Pons (tissue), 1 donor: Measurements from ENCODE around the gene CAPS.

Experiments
- DNase-seq: peaks from one replicate; pipeline ENCODE4 v3.0.0-alpha.2; 2016; ENCODE audit warnings: low spot score

The CAPS gene

DNA sequence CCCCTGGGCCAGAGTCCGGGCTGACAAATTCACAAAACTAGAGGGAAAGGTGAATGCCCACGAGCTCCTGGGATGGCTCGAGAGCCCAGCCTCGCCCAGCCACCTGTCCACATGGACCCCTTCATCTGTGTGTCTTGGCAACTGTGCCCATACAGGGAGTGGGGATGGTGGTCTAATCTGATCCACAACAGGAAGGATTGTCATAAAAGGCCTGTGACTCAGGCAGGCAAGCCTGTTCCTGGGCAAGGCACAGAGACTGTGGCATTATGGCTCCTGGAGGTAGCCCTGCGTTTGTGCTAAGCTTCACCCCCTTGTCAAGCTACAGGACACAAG, 20.0 kb downstream of the CAPS start:
- no peak for DNase-seq

DNA sequence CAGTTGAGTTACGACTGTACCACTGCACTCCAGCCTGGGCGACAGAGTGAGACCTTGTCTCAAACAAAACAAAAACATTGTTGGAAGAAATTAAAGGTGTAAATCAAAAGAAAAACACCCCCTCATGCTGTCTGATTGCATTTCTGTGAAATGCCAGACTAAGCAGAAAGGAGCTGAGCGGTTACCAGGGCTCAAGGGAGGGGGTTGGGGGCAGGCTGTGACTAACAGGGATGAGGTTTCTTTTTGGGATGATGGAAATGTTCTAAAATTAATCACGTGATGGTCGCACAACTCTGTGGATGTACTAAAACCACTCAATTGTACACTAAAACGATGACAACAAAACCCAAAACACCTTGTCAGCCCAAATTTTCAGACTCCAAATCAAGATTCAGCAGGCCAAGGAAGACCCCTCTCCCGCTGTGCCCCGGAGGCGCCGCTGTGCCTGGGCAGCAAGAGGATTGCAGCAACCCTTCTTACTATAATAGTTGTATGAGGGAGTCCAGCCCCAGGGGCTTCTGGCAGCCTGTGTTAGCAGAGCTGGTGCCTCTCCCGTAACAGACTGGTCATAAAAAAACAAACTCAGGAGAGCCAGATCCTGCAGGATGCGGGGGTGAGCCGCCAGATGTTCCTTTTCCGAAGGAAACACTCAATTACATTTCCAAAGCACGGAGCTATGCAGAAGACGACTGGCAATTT, 20.9 kb downstream of the CAPS start:
- DNase-seq = no peak

DNA sequence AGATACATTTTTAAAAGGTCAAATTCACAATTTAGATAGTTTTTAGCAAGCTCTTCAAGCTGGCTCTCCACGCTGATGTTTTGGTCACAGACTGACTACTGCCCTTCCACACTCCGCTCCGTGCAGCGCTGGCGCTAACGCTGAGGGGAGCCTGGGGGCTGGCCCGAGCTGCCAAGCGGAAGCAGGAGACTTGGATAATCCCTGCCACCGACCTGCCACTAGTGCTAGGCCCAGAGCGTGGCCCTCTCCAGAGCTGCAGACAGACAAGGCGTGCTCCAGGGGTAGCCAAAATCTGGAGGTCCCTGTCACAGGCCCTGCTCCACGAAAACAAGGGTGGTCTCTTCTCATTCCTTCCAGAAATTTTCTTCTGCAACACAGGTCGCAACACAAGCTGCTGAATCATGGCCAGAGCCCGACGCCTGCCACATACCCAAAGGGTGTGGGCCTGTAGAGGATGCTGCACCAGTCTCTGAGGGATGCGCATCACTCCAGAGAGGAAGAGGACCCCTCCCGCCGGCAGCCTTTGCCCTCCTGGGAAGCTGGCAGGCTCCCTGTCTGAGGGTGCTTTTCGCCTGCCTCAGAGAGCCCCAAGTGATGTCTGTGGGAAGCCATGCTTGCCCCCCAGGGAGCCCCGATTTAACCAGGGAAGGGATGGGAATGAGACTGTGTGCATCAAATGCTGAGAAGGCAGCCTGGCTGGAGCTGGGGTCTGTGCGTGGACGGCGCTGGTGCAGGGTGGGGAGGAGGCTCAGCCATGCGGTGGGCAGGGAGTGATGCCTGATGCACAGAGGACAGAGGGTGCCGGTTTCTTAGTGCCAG, 21.6 kb downstream of the CAPS start:
- no peak for DNase-seq

DNA sequence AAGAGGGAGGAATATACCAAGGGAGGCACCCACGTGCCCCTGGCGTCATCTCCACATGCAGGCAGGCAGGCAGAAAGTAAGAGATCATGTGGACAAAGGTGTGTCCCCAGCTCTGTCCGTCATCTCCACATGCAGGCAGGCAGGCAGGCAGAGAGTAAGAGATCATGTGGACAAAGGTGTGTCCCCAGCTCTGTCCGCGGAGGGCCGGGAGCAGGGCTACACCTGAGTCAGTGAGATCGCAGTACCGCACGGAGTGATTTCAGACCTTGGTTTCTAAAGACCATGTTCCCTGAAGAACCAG, 22.2 kb downstream of the CAPS start:
- no peak for DNase-seq

DNA sequence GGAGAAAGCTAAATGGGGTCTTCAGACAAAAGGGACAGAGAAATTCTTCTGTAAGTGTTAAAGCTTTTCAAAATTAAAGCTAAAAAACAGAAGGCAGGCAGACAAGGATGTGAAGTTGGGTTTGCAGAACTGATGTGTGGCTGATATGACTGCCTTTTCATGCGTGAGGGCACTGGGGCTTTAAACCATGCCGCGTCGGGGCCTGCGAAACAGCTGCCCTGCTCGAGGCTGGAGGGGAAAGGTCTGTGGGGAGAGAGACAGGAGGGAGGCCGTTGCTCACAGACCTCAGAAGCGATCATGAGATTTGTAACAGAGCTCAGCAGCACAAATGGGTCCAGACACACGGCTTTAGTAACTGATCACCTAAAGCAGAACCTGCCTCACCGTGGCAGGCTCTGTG, 23.5 kb downstream of the CAPS start:
- no peak for DNase-seq

DNA sequence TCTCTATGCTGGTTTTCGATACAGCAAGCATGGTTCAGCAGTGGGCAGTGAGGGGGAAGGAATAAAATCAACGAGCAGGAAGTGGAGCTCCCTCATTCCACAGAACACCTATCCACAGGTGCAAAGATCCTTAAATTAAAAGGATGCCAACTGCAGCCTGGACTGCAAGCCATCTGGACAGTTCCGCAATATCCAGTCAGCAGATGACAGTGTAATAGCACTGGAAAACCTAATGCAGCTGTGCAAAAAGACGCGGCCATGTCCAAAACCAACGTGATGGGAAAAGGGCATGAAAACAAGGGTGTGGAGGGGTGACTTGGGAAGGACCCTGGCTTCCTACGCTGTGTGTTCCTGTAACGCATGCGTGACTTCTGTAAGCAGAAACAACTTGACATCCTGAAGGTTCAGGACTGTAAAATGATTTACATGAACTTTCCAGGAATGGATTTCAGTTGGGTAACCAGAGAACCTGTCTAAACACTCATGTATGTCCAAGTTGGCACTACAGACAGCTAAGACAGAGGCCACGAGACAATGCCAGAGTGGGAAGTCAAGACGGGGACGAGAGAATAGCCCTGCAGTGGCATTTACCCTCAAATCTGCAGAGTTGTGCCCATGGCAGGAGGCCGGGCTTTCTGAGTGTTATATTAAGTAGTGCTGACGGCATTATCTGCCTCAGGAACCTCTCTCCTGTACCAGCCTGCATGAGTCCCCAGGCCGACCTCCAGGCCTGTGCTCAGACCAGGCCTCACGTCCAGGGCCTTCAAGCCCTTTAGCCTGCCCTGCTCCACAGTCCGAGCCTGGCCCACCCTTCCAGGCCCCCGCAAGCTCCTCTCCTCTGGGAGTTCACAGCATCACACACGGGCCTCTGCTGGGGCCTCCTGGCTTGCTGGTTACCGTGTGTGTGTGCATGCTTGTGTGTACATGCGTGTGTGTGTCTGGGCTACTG, 26.5 kb downstream of the CAPS start:
- no peak for DNase-seq

DNA sequence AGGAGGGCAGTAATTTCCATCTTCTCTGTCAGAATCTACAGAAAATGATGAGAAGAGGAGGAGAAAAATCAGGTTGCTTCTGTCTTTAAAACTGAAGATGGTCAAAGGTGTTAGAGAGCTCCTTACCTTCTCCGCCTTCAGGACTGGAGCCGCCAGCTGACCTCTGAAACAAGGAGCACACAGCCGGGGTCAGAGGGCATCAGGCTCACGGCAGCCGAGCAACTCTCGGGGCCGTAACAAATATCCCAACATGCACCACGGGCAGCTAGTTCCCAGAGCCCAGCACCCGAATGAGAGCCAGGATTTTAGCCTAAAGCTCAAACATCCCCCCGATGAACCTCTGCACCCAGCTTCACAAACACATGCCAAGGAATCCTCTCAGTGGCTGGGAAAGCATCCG, 27.6 kb downstream of the CAPS start:
- DNase-seq = no peak

DNA sequence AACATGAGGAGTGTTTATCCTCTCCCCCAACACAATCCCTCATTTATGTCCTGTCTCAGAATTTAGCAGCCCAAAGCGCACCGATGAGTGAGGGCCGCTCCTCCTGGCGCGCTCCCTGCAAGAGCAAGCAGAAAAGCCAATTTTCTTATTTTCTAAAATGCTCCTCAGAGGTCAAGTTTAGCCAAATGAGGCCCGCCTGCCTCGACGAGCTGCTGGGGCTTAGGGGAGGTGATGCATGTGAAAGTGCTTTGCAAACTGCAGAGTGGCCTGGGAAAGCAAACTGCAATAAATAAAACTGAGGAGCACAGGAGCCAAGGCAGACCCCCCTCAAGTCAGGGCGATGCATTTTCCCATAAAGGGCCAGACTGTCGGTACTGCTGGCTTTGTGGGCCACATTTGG, 29.0 kb downstream of the CAPS start:
- no peak for DNase-seq

DNA sequence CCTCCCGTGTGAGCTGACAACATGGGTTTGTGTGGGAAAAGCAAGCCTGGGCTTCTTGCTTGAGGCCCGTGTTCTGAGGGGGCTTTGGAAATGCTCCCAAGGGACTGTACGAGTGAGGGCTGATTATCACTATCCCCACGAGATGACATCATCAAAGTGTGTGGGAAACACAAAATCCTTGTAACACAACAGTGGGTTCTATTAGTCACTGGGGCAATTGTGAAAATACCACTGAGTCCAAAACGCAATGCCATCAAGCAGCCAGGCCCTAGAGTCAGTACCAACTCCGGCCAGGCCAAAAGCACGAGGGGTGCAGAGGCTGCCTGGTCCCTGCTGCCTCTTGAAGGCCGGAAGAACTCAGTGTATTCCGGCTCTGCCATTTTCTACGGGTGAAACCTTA, 29.6 kb downstream of the CAPS start:
- DNase-seq = no peak

DNA sequence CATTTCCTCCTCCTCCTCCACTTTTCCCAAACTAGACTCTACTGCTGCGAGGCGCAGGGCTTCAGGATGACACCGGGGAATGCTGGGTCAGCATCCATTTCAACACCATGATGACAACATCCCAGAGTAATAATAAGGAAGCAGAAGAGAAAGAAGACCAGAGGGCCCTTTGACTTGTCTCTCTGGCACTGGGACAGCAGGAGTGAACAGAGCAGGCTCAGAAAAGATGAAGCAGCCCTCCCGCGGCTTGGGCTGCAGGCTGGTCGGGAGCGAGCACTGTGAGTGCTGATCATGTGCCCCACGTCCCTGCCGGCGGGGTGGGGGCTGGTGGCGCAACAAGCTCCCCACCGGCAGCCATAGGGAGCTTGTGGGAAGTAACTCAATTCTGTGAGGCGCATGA, 33.4 kb downstream of the CAPS start:
- peak; percentile 94 for DNase-seq

DNA sequence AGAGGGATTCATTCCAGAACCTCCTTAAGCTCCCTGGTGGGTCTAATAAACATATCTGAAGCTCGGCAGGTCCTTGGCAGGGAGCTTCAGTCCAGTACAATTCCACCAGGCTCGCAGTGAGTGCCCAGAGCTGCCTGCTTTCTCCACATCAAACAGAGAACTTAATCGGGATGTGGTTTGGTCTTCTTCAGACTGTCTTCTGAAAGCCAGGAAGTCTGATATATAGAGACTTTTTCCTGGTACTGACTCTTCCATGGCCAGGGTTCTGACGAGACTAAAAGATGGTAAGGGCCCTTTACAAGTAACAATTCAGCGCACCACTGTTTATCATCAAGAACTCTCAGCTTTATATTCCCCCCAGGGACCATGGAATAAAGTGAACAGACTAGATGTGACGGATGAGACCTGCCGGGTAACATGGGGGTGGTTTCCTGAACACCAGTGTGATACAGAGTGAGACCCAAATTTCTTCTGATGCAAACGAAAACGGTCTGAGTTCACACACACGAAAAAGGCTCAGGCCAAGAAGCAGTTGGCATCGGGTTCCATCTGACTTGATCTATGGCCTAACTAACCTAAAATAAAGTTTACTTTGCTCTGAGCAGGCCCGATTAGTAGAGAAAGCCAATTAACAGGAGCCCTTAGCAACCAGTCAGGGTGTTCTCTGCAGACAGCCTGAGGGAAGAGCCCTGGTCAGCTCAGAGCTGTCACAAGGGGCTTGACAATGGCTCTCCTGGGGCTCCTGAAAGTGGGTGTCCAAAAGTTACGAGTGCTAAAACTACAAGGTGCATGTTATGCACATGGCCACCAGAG, 34.9 kb downstream of the CAPS start:
- peak; percentile 47 for DNase-seq

DNA sequence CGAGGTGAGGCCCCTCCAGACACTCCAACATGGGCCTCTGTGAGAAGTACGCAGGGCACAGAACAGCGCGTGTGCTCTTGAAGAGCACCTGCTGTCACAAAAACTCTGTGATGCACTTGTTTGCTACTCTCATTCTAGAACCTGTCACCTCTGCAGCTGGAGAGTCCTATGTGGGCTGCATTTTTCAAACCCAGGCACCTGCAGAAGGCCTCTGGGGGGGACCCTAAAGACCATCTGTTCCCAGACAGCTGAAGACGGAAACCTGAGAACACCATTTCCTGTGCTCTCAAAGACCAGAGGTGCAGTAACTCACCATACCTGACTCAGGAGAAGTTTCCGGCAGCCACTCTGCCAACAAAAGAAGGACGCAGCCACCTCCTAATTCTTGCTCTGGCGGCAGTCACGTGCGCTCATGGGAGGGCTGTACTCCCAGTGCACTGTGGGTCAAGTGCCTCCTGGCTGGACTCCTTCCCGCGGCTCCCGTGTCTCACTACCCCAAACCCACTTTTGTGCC, 35.8 kb downstream of the CAPS start:
- no peak for DNase-seq

DNA sequence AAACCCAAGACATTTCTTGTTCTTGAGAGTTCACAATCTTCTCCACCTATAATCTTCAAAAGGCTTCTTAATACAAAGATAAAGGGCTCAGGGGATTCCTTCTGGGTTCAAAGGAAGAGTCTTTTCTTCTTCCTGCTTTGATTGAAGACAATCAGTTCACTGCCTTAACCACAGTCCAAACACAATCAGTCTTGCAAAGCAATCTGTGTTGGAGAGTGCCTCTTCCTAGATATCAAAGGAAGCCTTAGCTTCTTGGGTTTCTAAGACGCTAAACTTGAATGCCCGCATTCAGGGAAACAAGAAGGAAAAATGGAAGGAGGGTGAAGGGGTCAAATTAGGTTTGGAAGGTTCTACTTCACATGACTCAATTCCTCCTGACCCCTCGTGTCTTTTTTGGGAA, 36.7 kb downstream of the CAPS start:
- DNase-seq = peak; percentile 37

DNA sequence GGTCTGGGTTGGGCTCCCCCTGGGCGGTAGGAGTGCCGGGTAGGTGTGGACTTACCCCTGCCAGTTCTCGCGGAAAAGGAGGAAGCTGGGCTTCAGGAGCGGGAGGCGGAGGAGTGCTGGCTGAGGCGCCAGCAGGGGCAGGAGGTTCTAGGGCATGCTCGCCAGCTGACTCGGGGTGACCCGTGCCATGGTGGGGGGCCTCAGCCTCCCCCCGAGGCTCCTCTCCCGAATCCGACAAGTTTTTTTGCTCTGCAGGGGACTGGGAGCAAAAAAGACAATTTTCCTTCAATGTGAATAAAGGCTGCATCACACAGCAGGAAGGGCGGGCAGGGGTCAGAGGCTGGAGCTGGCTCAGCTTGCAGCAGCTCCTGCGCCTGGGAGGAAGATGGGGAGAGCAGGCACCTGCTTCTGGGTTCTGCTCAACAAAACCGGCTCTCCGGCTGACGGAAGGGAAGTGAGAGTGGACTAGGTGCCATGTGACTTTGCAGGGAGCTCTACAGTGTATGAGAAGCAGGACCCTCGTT, 37.3 kb downstream of the CAPS start:
- DNase-seq = peak; percentile 69

DNA sequence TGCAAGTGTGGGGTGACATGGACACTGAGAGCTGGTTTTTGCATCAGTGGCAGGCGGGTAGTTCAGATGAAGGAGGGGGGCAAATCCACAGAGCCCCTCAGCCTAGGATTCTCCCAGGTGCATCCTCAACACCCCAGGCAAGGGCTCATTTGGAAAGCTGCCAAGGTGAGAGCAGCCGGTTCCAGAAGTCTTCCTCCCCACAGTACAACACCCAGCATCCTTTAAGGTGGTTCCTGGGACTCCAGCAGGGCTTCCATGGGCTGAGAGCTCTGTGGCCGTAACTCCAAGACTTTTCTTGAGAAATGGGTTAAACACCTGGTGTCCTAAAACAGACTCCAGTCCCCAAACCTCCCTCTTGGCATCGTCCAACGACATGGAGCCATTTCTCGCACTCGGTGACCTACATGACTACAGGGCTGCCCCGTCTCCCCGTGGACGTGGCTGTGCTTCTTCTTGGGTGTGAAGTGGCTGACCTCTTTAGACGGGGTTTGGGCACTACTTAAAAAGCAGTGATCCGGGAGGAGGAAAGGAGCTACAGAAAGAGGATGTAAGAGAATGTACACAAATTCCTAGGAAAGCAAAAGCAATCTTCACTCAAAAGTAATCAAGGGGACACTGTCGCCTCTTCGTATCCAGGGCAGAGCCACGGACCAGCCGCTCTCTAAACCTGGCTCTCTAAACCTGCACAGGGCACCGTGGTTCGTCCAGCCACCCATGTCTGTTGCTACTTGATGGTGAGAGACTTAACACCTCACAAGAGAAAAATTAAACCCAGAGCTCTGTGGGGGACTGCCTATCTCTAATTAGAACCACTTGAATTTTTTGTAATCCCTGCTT, 38.4 kb downstream of the CAPS start:
- no peak for DNase-seq

DNA sequence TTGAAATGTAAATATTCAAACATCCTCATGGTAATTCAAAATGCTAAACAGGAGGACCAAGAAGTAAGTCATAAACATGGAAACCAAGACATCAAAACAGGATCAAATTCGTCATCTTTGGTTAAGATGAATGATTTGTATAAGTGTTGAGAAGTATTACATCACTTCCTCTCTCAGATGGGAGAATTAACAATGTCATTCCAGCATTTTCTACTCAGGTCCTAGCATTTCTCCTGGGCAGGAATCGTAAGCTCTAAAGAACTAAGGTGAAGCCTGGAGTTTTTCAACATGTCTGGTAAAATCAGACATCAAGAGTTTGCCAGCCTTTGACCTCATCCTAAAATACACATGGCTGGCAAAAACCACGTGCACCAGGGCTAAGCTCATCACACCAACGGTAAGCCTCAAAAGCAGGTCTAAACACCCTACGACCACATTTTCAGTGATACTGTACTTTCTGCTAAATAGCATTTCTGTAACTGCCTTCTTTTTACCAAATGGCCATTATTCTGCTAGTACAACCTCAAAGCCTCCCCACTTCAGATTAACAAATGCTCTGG, 39.1 kb downstream of the CAPS start:
- DNase-seq = no peak

DNA sequence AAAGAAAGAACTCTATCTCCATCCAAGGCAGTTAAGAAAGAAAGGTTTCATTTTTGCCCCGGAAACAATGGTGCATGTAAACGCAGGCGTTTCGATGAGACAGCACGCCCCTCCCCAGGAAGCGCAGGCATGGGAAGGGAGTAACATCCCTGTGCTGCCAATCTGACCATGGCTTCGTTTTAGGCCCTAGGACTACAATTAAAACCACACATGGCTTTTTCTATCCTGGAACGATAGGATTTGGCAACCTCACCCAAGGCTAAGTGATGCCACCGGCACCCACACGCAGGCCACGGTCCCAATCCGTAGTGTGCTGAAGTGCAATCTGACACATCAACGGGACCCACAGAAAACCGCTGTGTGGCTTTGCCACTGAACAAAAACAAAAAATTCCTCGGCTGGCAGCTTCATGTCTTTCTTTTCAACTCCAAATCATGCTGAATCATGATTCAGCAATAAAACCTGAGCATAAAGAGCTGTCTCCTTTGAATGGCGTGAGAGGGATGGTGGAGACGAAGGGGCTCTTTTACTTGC, 39.7 kb downstream of the CAPS start:
- DNase-seq = peak; percentile 58

DNA sequence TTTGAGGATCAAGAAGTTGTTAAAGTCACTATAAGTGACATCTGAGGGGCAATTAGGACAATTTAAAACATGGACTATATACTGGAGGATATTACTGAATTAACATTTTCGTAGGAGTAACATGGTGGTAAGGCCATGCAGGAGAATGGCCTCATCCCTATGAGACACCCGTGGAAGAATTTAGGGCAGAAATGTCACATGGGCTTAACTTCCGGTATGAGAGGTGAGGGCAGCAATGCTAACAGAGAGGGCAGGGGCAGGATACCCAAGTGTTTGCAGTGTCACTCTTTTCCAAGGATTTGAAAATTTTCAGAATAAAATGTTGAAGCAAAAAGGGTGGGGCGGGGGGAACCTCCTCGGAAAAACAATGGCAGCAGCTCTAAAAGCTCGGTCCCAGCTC, 40.2 kb downstream of the CAPS start:
- DNase-seq = no peak

DNA sequence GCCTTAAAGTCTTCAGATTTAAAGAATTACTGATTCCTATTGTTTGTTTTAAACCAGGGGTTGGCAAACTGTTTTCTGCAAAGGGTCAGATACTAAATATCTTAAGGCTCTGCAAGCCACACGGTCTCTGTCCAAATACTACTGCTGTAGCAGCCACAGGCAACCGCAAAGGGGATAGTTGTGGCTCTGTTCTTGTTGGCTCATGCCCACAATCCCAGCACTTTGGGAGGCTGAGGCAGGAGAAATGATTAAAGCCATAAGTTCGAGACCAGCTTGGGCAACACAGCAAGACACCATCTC, 41.5 kb downstream of the CAPS start:
- no peak for DNase-seq

DNA sequence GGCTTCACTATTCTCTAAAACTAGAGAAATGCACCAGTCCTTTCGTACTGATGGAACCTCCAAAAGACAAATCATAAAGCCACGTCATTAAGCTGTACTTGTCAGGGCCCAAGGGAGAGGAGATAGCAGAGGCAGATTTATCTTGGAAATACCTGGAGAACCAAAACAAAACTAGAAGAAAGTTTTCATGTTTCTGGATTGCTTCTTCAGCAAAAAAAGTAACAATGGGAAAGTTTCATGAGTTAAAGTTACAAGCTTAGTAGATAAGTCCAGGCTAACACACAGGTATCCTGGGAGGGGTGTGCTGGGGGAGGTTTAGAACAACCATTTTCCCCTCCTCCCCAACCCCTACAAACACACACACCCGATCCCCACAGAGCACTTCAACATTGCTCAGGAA, 42.3 kb downstream of the CAPS start:
- no peak for DNase-seq
